ENCODE measurements around the gene POC1A. TPM values are rescaled to one million over a fixed set of nuclear protein-coding genes. Genes with fewer than 3 reads are reported as not detected.

Gene POC1A
- total RNA-seq, 1 experiment from 2014 or later = 16.1 TPM

- Histone ChIP-seq H3K27ac (ENCODE audit: low read depth, low read length, poor library complexity, severe bottlenecking) (no peak overlapping the region), H3K27me3 (replicated peaks; ENCODE audit: insufficient read depth, low read depth, low read length, poor library complexity) (no peaks in the 10 kb centered on the region), H3K9me3 (ENCODE audit: low read depth, low read length, poor library complexity, severe bottlenecking) (no peaks in the 10 kb centered on the region), H3K4me1 (ENCODE audit: insufficient read depth, low read length, poor library complexity, severe bottlenecking) (no peaks in the 10 kb centered on the region), H3K4me3 (ENCODE audit: low read depth, low read length, poor library complexity, severe bottlenecking) (no peak overlapping the region), H3K36me3 (ENCODE audit: insufficient read depth, low read length, poor library complexity, severe bottlenecking) (no peaks in the 10 kb centered on the region)
- DNase-seq (ENCODE audit: low spot score) = no peak
- POLR2A ChIA-PET (ENCODE audit: low non-redundant PET) = no interaction called here
- intact Hi-C loops (cut with micrococcal nuclease; ENCODE audit: unreplicated experiment) = no loop called here
- no peak for TF ChIP-seq CTCF (conservative IDR thresholded peaks at IDR 0.05; ENCODE audit: low read depth, low read length)
- TF ChIP-seq EZH2 (IDR thresholded peaks at IDR 0.05; ENCODE audit: borderline replicate concordance, low read depth, low read length, poor library complexity, severe bottlenecking) = no peak
- BruUV-seq (replicated peaks) = no TSS peak
- CTCF ChIA-PET = no interaction called here
These were observed 37.4 kb upstream of the POC1A start for GRCh38 chr3:52191663-52192062.

DNA sequence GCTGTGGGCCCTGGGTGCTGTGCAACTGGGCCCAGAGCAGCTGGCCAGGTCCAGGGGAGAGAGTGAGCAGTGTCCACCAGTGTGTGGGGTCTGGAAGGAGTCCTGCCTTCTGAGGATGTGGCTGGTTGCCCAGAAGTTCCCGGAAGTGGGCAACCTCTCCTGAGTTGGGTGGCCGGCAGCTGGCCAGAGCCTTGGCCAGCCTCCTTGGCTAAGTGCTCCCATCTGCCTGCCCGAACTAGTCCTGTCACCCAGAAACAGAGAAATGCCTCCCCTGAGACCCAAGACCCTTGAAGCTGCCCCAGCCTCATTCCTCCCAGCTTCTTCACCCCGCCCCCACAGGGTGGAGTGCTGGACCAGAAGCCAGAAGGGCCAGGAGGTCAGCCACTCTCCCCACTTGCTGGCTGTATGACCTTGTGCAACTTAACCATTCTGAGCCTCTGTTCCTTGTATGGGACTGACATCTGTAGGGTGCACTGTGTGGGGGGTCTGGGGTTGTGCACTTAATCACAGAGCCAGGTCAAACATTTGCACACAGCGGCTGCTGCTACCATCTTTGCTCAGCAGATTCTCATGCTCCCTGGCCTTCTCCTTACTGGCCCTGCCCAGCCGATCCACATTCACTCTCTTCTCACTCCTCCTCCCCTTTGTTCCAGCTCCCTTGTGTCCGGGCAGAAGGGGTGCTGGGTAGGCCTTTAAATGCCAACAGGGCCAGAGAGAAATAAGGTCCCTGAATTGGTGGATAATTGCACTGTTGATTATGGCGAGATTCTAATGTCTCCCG, 36.3 kb upstream of the POC1A start:
- no TSS peak for BruUV-seq (replicated peaks)
- no peak overlapping the region for H3K4me3 ChIP-seq (ENCODE audit: low read depth, low read length, poor library complexity, severe bottlenecking)
- POLR2A ChIA-PET (ENCODE audit: low non-redundant PET) = no interaction called here
- no peaks in the 10 kb centered on the region for H3K27me3 ChIP-seq (replicated peaks; ENCODE audit: insufficient read depth, low read depth, low read length, poor library complexity)
- no peak for TF ChIP-seq CTCF (conservative IDR thresholded peaks at IDR 0.05; ENCODE audit: low read depth, low read length)
- TF ChIP-seq EZH2 (IDR thresholded peaks at IDR 0.05; ENCODE audit: borderline replicate concordance, low read depth, low read length, poor library complexity, severe bottlenecking) = no peak
- DNase-seq (ENCODE audit: low spot score) = no peak
- H3K36me3 ChIP-seq (ENCODE audit: insufficient read depth, low read length, poor library complexity, severe bottlenecking) = no peaks in the 10 kb centered on the region
- CTCF ChIA-PET = interaction anchor here (0.6 kb wide), 1 partner anchor 30 kb away, joined by 3 read pairs; no protein-coding TSS in a partner anchor
- intact Hi-C loops (cut with micrococcal nuclease; ENCODE audit: unreplicated experiment) = no loop called here
- H3K9me3 ChIP-seq (ENCODE audit: low read depth, low read length, poor library complexity, severe bottlenecking) = no peaks in the 10 kb centered on the region
- H3K4me1 ChIP-seq (ENCODE audit: insufficient read depth, low read length, poor library complexity, severe bottlenecking) = no peaks in the 10 kb centered on the region
- no peak overlapping the region for H3K27ac ChIP-seq (ENCODE audit: low read depth, low read length, poor library complexity, severe bottlenecking)

DNA sequence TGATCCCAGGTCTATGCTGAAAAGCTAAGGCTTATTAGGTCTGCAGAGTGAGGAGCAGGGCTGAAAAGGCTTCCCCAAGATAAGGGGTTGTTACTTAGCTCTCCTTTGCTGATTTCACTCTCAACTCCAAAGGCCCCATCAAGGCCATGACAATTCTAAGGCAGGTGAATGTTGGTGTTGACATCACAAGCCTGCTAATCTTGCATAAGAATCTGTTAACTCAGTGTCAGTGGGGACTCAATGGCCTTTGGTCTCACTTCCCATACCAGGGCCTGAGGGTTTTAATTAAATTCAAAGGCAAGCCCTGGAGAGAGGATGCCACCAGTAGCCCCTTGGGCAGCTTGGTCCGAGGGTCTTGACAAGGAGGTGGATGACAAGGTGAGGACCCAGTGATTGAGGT, 34.3 kb upstream of the POC1A start:
- POLR2A ChIA-PET (ENCODE audit: low non-redundant PET) = no interaction called here
- DNase-seq (ENCODE audit: low spot score) = no peak
- intact Hi-C loops (cut with micrococcal nuclease; ENCODE audit: unreplicated experiment) = no loop called here
- TF ChIP-seq CTCF (conservative IDR thresholded peaks at IDR 0.05; ENCODE audit: low read depth, low read length) (no peak), EZH2 (IDR thresholded peaks at IDR 0.05; ENCODE audit: borderline replicate concordance, low read depth, low read length, poor library complexity, severe bottlenecking) (no peak)
- BruUV-seq (replicated peaks) = no TSS peak
- CTCF ChIA-PET = no interaction called here
- no peaks in the 10 kb centered on the region for H3K4me1 ChIP-seq (ENCODE audit: insufficient read depth, low read length, poor library complexity, severe bottlenecking)
- H3K9me3 ChIP-seq (ENCODE audit: low read depth, low read length, poor library complexity, severe bottlenecking) = no peaks in the 10 kb centered on the region
- H3K36me3 ChIP-seq (ENCODE audit: insufficient read depth, low read length, poor library complexity, severe bottlenecking) = no peaks in the 10 kb centered on the region
- no peak overlapping the region for H3K4me3 ChIP-seq (ENCODE audit: low read depth, low read length, poor library complexity, severe bottlenecking)
- no peaks in the 10 kb centered on the region for H3K27me3 ChIP-seq (replicated peaks; ENCODE audit: insufficient read depth, low read depth, low read length, poor library complexity)
- no peak overlapping the region for H3K27ac ChIP-seq (ENCODE audit: low read depth, low read length, poor library complexity, severe bottlenecking)

Data from A673 (cell line).